HG02610 (cell line): ENCODE measurements around the gene TJP1.
"Not testable (repeated sequence)": the region's sequence is repeated elsewhere in the genome, so short reads cannot be mapped to it uniquely, and the experiment has no call there.

Experiments
- ATAC-seq: cut with Tn5 transposase; IDR thresholded peaks from one replicate; pipeline ENCODE4 v1.9.1; 2021; ENCODE audit warnings: mild to moderate bottlenecking, moderate library complexity; ENCODE audit not compliant: unreplicated experiment

The TJP1 gene

DNA sequence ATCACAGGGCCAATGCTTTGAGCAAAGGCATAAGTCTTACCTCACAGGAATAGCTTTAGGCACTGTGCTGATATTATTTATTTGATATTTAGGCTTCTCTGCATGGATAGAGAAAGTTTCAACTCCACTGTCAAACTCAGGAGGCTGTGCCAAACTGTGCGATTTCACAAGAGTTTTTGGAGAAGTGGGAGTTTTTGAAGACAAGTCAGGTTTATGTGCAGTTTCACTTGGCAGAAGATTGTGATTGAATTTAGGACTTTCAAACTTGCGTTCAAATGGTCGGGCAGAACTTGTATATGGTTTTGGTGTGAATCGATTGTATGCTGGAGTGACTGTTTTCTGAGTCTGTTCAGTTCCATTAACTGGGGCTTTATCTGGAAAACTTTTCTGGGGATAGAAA, 113.7 kb downstream of the TJP1 start:
- no peak for ATAC-seq

DNA sequence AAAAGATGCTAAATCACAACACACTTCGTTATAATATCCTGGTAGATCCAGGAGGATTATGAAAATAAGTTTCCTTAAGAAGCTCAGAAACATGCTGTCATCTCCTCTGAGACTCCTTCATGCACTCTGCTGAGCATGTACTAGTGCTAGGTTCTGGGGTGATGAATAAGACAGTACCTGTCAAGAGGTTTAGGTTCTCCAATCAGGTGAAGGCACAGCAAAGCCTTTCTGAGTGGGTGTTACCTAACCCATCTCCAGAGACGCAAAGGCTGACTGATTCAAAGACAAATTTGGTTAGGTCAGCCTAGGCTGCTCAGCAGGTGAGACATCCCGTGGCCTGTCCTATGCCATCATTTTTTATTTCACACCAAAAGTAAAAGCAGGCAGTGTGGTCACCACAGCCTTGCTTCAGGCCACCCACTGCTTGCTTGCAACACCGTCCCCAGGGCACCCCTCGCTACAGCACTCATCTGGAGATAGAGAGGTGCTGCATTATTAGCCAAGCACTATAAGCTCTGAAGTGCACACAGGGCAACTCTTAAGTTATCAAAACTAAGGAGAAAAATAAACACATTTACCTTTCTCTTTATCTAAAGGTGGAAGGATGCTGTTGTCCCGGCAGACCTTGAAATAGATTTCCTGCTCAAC, 117.2 kb downstream of the TJP1 start:
- no peak for ATAC-seq

DNA sequence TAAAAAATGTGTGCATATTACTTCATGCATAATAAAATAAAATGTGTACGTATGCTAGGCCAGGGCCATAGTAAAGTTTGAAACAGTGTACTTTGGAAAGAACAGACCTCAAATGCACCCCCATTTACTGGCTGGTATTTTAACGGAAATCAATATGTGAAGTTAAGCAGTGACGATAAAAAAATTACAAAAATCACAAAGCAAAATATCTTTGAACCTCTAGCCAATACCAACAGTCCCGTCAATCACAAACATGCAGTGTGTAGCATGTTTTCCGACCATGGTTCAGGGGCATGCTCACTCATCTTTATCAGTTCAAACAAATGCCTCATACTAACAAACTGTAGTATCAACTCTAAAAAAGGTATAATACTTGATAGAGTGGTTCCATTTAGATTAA, 121.1 kb downstream of the TJP1 start:
- no peak for ATAC-seq

DNA sequence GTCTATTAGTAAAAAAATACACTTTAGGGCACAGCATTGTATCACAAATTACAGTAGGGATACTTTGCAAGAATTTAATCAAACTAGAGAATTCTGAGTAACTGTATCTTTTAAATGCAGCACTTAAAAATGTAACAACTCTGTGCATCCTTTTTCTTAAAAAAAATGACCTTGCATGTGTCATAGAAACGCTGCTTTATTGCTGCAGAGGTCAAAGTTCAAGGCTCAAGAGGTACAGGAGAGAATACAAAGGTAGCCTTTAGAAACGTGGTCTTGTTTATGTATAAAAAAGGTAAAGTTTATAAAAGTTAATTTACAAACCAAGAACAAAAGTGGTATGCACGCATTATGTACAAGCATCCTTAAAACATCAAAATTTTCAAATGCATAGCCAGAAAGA, 122.0 kb downstream of the TJP1 start:
- no peak for ATAC-seq

DNA sequence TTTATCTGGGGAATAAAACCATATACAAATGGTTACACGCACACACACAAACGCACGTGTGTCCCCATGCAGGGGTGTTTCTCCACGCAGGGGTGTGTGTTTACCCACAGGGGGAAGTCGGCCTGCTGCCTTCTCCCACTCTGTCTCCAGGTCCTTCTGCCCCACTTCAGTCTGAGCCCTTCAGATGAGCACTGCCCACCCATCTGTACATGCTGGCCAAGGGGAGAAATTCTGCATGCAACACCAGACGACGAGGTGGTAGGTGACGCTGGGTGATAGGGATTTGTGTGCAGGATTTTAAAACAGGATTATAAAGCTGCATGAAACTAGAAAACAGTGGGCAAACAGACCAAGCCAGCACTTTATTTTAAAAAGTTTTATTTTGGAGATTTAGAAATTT, 122.5 kb downstream of the TJP1 start:
- no peak for ATAC-seq

DNA sequence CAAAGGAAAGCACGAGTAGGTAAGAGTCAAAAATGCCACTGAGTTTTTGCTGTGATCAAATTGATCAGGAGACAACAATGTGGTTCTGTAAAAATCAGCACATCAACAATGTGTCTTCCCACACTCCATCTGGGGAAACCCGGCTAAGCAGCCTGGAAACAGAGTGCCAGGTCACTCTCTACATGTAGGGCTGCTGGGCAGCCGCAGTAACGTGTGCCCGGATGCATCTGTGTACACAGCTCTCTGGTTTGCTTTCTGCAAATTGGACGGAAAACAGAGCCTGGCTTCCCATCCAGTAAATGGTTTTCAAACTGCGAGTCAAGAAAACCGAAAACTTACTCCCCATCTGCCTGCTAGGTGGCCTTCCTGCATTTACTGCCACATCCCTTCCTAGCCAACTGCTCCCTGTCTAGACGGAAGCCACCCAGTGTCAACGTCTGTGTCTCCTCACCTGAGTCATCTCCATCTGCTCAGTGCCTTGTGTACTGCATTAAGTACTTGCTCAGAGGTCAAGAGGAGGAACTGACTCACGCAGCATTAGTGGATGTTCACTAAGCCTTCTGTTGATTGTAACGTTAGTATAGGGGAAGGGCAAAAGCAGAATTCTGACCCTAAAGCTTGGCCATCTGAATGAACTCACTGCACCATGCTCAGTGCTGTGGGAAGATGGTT, 124.1 kb downstream of the TJP1 start:
- ATAC-seq: no peak

DNA sequence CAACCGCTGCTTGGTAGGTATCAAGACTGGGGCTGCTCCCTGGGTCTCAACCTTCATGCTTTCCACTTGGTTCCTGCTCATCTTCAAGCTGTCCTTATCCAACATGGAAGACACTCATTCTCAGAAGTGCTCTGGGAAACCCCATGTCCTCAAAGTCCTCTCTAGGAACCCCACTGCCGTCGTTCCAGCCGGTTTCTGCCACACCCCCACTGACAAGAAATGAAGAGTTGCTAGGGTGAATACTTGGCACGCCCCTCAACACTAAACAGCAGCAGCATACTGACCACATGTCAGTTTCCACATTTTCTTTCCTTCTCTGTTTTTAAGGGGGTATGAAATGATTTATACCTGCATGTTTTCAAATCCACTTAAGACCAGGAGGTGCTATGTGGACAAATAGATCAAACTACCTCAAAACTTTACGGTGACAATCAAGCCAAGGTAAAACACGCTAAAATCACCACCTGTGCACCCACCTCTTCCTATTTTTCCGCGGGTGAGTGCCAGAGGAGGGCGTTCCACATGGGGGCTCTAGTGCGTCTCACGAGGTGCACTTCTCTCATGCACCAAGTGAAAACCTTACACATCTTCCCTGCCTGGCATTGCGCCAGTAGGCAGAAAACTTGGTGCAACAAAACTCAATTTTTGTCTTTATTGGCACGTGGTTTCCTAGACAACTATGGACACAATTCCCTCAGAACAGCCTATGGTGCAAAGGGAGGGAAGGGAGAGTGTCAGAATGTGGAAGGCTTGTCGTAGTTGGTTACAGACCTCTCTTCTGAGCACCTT, 125.1 kb downstream of the TJP1 start:
- no peak for ATAC-seq

DNA sequence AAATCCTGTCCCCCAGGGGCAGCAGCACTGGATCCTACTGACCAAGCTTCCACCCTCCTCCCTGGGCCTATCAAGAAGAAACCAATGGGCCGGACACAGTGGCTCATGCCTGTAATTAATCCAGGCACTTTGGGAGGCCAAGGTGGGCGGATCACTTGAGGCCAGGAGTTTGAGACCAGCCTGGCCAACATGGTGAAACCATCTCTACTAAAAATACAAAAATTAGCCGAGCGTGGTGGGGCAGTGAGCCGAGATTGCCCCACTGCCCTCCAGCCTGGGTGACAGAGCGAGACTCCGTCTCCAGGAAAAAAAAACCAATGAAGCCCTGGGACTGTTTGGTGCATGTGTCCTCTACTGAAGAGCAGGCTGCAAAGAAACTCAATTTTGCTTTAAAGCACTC, 125.8 kb downstream of the TJP1 start:
- not testable (repeated sequence) for ATAC-seq

DNA sequence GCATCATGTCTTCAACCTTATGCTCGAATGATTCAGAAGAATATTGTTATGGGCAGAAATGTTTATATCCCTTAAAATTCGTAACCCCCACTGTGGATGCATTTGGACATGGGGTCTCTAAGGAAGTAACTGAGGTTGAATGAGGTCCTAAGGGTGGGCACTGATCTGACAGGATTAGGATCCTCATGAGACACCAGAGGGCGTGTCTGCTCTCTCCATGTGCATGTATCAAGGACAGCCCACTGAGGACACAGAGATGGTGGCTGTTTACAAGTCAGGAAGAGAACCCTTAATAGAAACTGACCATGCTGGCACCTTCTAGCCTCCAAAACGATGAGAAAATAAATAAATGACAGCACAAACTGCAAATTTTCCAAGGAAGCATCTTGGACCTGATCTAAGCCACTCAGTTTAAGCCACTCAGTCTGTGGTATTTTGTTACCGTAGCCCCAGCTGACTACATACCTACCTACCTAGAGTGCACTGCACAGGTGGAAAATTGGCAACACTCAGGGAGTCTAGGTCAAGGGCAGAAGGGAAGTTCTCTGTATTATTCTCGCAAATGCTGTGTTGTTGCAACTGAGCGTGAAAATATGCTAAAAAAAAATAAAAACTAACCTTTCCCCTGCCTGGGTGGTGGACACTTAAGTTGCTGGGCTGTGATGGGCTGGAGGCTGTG, 126.6 kb downstream of the TJP1 start:
- no peak for ATAC-seq

DNA sequence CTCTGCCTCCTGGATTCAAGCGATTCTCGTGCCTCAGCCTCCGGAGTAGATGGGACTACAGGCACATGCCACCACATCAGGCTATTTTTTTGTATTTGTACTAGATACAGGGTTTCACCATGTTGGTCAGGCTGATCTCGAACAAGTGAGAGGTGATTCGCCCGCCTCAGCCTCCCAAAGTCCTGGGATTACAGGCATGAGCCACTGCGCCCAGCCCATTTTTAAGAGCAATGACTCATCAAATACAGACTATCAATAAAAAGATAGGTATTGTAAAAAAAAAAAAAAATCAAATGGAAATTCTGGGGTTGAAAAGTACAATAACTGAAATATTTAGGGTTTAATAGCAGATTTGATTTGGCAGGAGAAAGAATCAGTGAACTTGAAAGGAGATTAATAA, 129.0 kb downstream of the TJP1 start:
- no peak for ATAC-seq

DNA sequence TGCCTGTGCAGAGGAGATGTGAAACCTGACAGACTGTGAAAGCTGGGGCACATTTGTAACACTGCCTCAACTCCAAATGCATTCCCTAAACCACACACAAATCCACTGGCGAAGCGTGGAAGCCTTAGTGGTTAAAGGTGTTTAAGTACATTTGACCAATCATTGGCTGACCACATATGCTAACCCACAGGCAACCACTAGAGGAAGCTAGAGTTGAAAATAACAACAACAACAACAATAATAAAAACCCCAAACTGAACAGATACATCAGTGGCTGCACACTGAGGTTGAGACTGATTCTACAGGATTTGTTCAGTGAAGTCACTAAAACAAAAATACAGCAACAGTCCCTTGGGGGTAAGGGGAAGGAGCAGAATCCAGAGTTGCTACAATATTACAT, 129.7 kb downstream of the TJP1 start:
- ATAC-seq: no peak

DNA sequence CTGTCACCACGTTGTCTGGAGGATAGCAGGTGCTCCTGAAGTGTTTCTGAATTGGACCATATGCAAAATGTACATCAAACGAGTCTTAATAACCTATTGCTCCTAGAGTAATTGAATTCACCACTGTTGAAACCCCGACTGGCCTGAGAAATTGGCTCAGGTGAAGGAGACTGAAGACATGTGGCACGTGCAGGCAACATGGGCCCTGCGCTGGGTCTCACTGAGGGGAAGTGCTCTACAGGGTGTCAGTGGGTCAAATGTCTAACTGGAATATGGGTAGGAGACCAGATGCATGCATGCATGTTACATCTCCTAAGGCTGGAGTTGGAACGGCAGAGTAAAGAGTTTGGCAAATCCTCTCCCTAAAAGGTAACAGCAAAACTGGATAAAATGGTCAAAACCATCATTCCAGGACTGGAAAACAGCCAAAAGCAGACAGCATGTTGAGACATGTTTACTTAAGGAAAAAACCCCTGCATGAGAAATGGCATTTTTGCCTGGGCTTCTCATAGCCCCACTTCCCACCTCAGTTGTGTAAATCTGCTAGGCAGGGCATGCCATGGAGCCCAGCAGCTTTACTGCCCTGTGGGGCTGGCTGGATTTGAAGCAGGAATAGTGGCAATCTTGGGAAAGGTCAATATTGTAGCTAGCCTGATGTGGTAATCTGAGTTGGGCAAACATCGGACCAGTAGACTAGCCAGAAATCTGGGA, 131.3 kb downstream of the TJP1 start:
- ATAC-seq: no peak

DNA sequence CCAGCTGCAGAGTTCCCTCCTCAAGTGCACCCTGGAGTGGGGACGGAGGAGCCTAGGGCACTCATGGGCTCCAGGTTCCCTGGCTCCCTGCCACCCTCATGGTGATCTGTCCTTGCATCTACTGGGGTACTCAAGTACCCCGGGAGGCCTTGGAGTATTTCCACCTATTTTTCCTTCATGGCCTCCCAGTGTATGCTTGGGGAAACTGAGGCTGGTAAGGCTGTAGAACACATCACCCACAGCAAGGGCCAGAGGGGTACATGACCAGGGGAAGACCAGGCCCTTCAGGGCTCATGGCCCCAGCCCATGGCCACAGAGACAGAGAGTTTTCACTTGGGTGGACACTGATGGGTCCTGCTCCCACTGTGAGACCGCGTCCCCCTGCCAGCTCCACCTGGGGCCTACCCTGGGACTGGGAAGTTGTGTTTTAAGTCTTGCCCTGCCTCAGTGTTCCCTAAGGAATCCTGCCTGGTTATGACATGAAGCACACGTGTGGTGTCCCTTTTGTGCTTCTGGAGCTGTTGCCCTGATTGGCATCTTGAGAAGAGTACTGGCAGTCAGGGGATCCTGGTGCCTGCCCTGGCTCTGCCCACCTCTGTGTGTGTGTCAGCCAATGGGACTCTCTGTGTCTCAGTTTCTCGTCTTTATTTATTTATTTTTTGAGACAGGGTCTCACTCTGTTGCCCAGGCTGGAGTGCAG, 132.8 kb downstream of the TJP1 start:
- no peak for ATAC-seq

DNA sequence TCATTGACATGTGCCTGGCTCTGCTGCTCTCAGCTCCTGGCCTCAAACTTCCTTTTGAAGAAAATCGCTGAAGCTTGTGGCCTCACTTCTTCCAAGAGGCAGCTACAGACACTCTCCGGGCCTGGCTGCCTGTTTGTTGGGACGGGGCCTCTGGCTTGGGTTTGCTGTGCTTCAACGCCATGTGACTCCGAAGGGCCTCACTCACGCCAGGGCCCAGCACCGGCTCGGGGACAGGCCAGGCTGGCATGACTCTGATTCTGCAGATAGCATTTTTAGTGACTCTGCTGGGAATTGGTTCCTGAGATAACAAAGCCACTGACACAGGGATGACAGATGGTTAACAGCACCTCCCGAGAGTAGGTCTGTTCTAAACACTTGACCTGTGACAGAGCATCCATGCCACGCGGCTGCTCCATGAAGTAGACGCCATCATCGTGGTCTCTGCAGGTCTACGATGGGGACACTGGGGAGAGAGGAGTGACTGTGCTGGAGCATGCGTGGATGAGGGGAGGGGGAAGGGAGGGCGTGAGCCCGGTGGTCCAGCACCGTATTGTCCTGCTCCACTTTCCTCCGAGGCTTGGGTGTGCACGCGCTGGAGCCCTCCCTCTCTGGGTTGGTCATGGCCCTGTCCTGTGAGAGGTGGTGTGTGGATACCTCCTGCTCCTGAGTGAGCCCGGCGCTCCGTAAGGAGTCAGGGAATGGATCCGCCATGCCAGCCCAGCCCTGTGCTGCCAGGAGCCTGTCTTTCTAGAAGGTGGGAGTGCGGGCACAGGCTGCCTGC, 133.6 kb downstream of the TJP1 start:
- ATAC-seq: no peak

DNA sequence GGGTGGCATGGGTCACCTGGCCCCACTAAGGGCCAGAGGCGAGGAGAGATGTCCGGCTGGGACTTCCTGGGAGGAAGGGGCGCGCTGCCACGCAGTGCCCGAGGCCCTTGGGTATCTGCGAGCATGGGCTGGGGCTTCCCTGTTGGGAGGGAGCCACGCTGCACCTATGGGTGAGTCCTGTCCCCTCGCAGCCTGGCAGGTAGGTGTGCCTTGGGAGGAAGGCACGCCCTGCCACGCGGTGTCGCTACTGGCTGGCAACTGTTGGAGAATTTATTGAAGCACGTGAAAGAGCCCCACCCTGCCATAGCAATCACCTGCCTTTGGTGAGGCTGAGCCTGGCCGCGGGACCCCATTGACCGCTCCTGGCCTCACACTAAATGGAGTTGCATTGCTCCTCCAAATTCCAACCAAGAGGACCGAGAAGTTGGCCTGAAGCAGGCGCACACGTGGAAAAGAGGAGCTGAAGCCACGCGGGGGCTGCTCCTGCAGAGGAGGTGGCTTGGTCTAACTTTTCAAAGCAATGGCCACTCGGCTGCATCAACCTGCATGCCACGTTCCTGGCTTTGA, 134.2 kb downstream of the TJP1 start:
- ATAC-seq: no peak

DNA sequence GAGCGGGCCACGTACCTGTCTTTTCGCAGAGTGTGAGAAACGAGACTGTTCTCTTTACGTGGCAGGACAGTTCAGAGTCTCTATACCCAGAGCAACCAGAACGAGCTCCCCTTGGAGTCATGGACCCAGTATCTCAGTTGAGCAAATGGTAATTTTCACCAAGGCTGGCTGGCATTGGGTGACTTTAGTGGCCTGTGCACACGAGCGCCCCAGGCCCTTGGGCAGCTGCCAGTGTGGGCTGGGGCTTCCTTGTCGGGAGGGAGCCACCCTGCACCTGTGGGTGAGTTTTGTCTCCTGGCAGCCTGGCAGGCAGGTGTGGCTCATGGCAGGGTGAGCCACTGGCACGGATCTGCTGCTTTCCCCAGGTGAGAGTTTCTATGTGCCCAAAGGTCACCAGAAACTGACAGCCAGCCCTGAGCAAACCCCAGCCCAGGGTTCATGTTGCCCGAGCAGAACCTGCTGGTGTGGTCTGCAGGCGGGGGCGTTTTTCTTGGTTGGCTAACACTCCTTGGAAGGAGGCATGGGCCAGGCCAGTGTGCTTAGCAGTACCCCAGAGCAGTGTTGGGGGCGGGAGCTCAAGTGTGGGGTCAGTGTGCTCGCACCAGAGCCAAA, 135.0 kb downstream of the TJP1 start:
- ATAC-seq: no peak

DNA sequence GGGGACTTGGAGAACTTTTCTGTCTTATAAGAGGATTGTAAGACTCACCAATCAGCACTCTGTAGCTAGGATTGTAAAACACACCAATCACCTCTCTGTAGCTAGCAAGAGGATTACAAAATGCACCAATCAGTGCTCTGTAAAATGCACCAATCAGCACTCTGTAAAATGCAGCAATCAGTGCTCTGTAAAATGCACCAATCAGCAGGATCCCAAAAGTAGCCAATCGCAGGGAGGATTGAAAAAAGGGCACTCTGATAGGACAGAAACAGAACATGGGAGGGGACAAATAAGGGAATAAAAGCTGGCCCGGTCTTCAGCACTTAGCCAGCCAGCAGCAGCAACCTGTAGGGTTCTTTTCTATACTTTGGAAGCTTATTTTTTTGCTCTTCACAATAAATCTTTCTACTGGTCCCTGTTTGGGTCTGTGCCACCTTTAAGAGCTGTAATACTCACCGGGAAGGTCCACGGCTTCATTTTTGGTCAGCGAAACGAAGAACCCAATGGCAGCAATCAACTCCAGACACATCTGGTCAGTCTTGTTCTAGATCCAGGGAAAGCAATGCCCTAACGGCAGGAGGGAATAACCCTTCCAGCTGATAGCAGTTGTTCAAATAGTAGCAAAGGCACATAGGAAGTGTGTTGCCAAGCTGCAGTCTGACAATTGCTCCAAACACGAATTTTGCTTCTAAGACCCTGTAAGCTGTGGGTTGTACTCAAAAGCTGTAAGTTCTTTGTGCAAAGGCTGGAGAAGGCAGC, 135.6 kb downstream of the TJP1 start:
- no peak for ATAC-seq

DNA sequence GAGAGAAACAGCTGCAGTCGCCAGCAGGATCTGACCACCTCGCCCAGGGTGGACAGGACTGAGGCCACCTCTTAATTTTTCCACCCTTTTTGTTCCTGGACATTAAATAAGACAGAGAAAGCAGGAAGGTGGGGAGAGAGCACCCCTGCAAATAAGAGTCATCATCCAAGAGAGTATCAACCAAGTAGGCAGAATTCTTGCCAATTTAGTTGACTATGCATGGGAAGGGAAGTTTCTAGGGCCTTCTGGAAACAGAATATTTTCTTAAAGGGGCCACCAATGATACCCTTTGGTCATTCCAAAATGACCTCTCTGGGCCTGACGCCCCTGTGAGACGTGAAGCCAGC, 136.2 kb downstream of the TJP1 start:
- no peak for ATAC-seq
